Measurements from ENCODE around the gene OR4N2.

GRCh38 chr14:19775587-19775986 is 28.0 kb upstream of the OR4N2 start:
- TF ChIP-seq, protein P1, sequence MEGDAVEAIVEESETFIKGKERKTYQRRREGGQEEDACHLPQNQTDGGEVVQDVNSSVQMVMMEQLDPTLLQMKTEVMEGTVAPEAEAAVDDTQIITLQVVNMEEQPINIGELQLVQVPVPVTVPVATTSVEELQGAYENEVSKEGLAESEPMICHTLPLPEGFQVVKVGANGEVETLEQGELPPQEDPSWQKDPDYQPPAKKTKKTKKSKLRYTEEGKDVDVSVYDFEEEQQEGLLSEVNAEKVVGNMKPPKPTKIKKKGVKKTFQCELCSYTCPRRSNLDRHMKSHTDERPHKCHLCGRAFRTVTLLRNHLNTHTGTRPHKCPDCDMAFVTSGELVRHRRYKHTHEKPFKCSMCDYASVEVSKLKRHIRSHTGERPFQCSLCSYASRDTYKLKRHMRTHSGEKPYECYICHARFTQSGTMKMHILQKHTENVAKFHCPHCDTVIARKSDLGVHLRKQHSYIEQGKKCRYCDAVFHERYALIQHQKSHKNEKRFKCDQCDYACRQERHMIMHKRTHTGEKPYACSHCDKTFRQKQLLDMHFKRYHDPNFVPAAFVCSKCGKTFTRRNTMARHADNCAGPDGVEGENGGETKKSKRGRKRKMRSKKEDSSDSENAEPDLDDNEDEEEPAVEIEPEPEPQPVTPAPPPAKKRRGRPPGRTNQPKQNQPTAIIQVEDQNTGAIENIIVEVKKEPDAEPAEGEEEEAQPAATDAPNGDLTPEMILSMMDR (IDR thresholded peaks at IDR 0.05), result no peak
- TF ChIP-seq POLR2A (IDR thresholded peaks at IDR 0.05), result no peak
